H1 (cell line): ENCODE data around the gene WEE1. TPM values are rescaled to one million over a fixed set of nuclear protein-coding genes. Genes with fewer than 3 reads are reported as not detected.
"Not testable (repeated sequence)": the region's sequence is repeated elsewhere in the genome, so short reads cannot be mapped to it uniquely, and the experiment has no call there.

Experiments
- CTCF ChIA-PET: fragments of 300-600 bp; sonication (Branson Sonifier 250); formaldehyde crosslinking; loops from one replicate; lab custom pipeline; 2021; ENCODE audit not compliant: partially characterized antibody; lab: Charles Lee
- POLR2A ChIA-PET: fragments of 300-600 bp; sonication (Branson Sonifier 250); formaldehyde crosslinking; loops from one replicate; lab custom pipeline; 2021; ENCODE audit warnings: inconsistent platforms; ENCODE audit not compliant: partially characterized antibody; lab: Charles Lee
- DNase-seq, 2 experiments: peaks; one replicate each; pipeline versions ENCODE4 v3.0.0 to v3.0.0-alpha.2; 2010 to 2022; ENCODE audit warnings: low spot score in 2 of 2, low read depth in 1 of 2, mixed read lengths in 1 of 2
- FAIRE-seq: peaks from 2 replicates; lab custom pipeline; 2011; peaks lifted over from hg19 to GRCh38; lab: Jason Lieb, UNC
- H2AFZ ChIP-seq: 2 replicates; pipeline ENCODE4 v1.8.1; 2012; ENCODE audit warnings: low read length, inconsistent platforms
- H2AK5ac ChIP-seq: 2 replicates; pipeline ENCODE4 v1.6.1; 2013; ENCODE audit warnings: low read depth, low read length
- H2BK120ac ChIP-seq: replicated peaks from 2 replicates; pipeline ENCODE3; 2013; ENCODE audit warnings: low read depth, low read length, inconsistent platforms
- H2BK12ac ChIP-seq: 2 replicates; pipeline ENCODE4 v1.6.1; 2013; ENCODE audit warnings: low read depth, low read length
- H2BK15ac ChIP-seq: 2 replicates; pipeline ENCODE4 v1.6.1; 2013; ENCODE audit warnings: low read length
- H2BK20ac ChIP-seq: 2 replicates; pipeline ENCODE4 v1.6.1; 2013; ENCODE audit warnings: low read length
- H2BK5ac ChIP-seq: 2 replicates; pipeline ENCODE4 v1.6.1; 2013; ENCODE audit warnings: low read depth, low read length
- H3K14ac ChIP-seq: 2 replicates; pipeline ENCODE4 v1.6.1; 2013; ENCODE audit warnings: inconsistent platforms; ENCODE audit not compliant: insufficient read length
- H3K18ac ChIP-seq: 2 replicates; pipeline ENCODE4 v1.6.1; 2013; ENCODE audit warnings: low read length; ENCODE audit errors: extremely low read depth
- H3K23ac ChIP-seq: 2 replicates; pipeline ENCODE4 v1.6.1; 2013; ENCODE audit warnings: inconsistent platforms; ENCODE audit not compliant: insufficient read length
- H3K23me2 ChIP-seq: 2 replicates; pipeline ENCODE4 v1.6.1; 2013; ENCODE audit warnings: low read depth, low read length
- H3K27ac ChIP-seq: 2 replicates; pipeline ENCODE4 v1.6.1; 2011; ENCODE audit warnings: low read depth, low read length, inconsistent platforms
- H3K27me3 ChIP-seq, 4 experiments: replicated peaks in 1 of 4; 1 replicate in 1 of 4; 2 replicates in 3 of 4; pipeline versions ENCODE4 v1.6.1 to v1.8.1; 2011 to 2013; ENCODE audit warnings: low read length in 3 of 4, mild to moderate bottlenecking in 3 of 4, inconsistent platforms in 2 of 4, mixed read lengths in 2 of 4, moderate library complexity in 1 of 4; ENCODE audit not compliant: control insufficient read depth in 3 of 4, insufficient read depth in 3 of 4; ENCODE audit errors: extremely low read depth in 1 of 4
- H3K36me3 ChIP-seq, 4 experiments: 2 replicates each; pipeline versions ENCODE4 v1.6.1 to v1.8.1; 2011 to 2013; ENCODE audit warnings: mild to moderate bottlenecking in 4 of 4, low read length in 3 of 4, moderate library complexity in 2 of 4, control low read depth in 1 of 4, inconsistent platforms in 1 of 4; ENCODE audit not compliant: insufficient read depth in 4 of 4, control insufficient read depth in 2 of 4
- H3K4ac ChIP-seq: replicated peaks from 2 replicates; pipeline ENCODE3; 2013; ENCODE audit warnings: low read length, low read depth, mixed read lengths, inconsistent platforms; ENCODE audit not compliant: insufficient read length
- H3K4me1 ChIP-seq, 4 experiments: replicated peaks in 1 of 4; 1 replicate in 1 of 4; 2 replicates in 3 of 4; pipeline versions ENCODE4 v1.6.1 to v1.8.1; 2011 to 2013; ENCODE audit warnings: low read length in 3 of 4, inconsistent platforms in 2 of 4, mixed read lengths in 1 of 4; ENCODE audit not compliant: insufficient read depth in 4 of 4, control insufficient read depth in 3 of 4
- H3K4me2 ChIP-seq, 2 experiments: 2 replicates each; pipeline versions ENCODE4 v1.6.1 to v1.8.1; 2011 to 2013; ENCODE audit warnings: low read depth in 2 of 2, low read length in 2 of 2, control low read depth in 1 of 2, inconsistent platforms in 1 of 2, mild to moderate bottlenecking in 1 of 2; ENCODE audit not compliant: insufficient read depth in 1 of 2
- H3K4me3 ChIP-seq, 4 experiments: fragments of 200-600, 300-600 bp in 1 of 4; sonication (generic), shearing (Covaris generic), sonication (Bioruptor Twin) in 1 of 4; 2 replicates each; pipeline versions ENCODE4 v1.5.1 to v1.8.1; 2011 to 2016; ENCODE audit warnings: low read length in 4 of 4, low read depth in 3 of 4, control low read depth in 2 of 4, inconsistent platforms in 2 of 4, mild to moderate bottlenecking in 2 of 4, mixed read lengths in 1 of 4, moderate library complexity in 1 of 4; ENCODE audit not compliant: insufficient read depth in 2 of 4; ENCODE audit errors: extremely low read depth in 1 of 4
- H3K56ac ChIP-seq: replicated peaks from 2 replicates; pipeline ENCODE3; 2013; ENCODE audit warnings: low read depth, mild to moderate bottlenecking, mixed read lengths, low read length, inconsistent platforms; ENCODE audit not compliant: insufficient read length
- H3K79me1 ChIP-seq: 2 replicates; pipeline ENCODE4 v1.6.1; 2013; ENCODE audit warnings: low read depth, low read length, control low read depth
- H3K79me2 ChIP-seq, 2 experiments: 2 replicates each; pipeline versions ENCODE4 v1.6.1 to v1.8.1; 2012 to 2013; ENCODE audit warnings: low read length in 2 of 2, mild to moderate bottlenecking in 2 of 2, inconsistent platforms in 1 of 2; ENCODE audit not compliant: insufficient read depth in 2 of 2, control insufficient read depth in 1 of 2
- H3K9ac ChIP-seq, 4 experiments: replicated peaks in 1 of 4; 1 replicate in 1 of 4; 2 replicates in 3 of 4; pipeline versions ENCODE4 v1.6.1 to v1.8.1; 2011 to 2013; ENCODE audit warnings: low read depth in 3 of 4, low read length in 3 of 4, control low read depth in 2 of 4, mild to moderate bottlenecking in 2 of 4, moderate library complexity in 2 of 4, inconsistent platforms in 1 of 4; ENCODE audit errors: extremely low read depth in 1 of 4
- H3K9me3 ChIP-seq, 2 experiments: 2 replicates each; pipeline versions ENCODE4 v1.6.1 to v1.8.1; 2012 to 2013; ENCODE audit warnings: mild to moderate bottlenecking in 2 of 2, moderate library complexity in 2 of 2, control low read depth in 1 of 2, inconsistent platforms in 1 of 2, low read depth in 1 of 2, low read length in 1 of 2, mixed read lengths in 1 of 2; ENCODE audit not compliant: insufficient read depth in 2 of 2
- H4K20me1 ChIP-seq, 2 experiments: replicated peaks in 1 of 2; 2 replicates each; pipeline versions ENCODE3 to v1.8.1; 2011 to 2013; ENCODE audit warnings: inconsistent platforms in 2 of 2, low read length in 2 of 2, mild to moderate bottlenecking in 1 of 2; ENCODE audit not compliant: insufficient read depth in 2 of 2, control insufficient read depth in 1 of 2
- H4K5ac ChIP-seq: 2 replicates; pipeline ENCODE4 v1.6.1; 2013; ENCODE audit warnings: low read length, low read depth, mixed read lengths, inconsistent platforms; ENCODE audit not compliant: insufficient read length
- H4K8ac ChIP-seq: 2 replicates; pipeline ENCODE4 v1.8.0; 2013; ENCODE audit warnings: mild to moderate bottlenecking, moderate library complexity, low read length, inconsistent platforms; ENCODE audit not compliant: insufficient read depth; ENCODE audit errors: extremely low read depth
- H4K91ac ChIP-seq: replicated peaks from 2 replicates; pipeline ENCODE3; 2013; ENCODE audit warnings: low read length, mixed read lengths, inconsistent platforms; ENCODE audit not compliant: insufficient read length
- WGBS, 2 experiments: shearing (Covaris generic) in 1 of 2; methylation state at CpG; one replicate each; pipeline versions ENCODE4 v1.1.6 to v1.1.7; 2013 to 2015; ENCODE audit warnings: low lambda C conversion rate in 2 of 2, mixed read lengths in 2 of 2, inconsistent platforms in 1 of 2, low coverage in 1 of 2, missing lambda C conversion rate in 1 of 2; ENCODE audit not compliant: insufficient replicate concordance in 2 of 2, insufficient coverage in 1 of 2, insufficient read length in 1 of 2; ENCODE audit errors: extremely low coverage in 1 of 2, missing lambda C conversion rate in 1 of 2; 5-methylcytosine and 5-hydroxymethylcytosine counted together
- polyA plus RNA-seq, 7 experiments: library from polyadenylated mRNA; depleted of rRNA in 3 of 7; stranded (reverse) in 5 of 7; unstranded in 2 of 7; fragments of >200 nt in 5 of 7; fragments of 200-250 nt in 2 of 7; gene quantifications; 1 replicate in 5 of 7; 2 replicates in 1 of 7; 4 replicates in 1 of 7; pipeline versions ENCODE4 v1.2.1 to v1.2.3, GENCODE V29; 2011 to 2013; ENCODE audit warnings: missing spikeins in 2 of 7, mixed read lengths in 2 of 7
- total RNA-seq: library from RNA; stranded (reverse); fragmentation: NEBNext Ultra II Directional; extraction: Animal tissue kit (Norgen Biotek cat#: 25700); gene quantifications from 2 replicates; pipeline ENCODE4 v1.2.1, GENCODE V29; 2021

Gene WEE1
- total and polyA plus RNA-seq, 2 of the 8 experiments (the other 6 are each of a cell fraction or from before 2014, with no cell fraction given) = 40.8 to 120 TPM

DNA sequence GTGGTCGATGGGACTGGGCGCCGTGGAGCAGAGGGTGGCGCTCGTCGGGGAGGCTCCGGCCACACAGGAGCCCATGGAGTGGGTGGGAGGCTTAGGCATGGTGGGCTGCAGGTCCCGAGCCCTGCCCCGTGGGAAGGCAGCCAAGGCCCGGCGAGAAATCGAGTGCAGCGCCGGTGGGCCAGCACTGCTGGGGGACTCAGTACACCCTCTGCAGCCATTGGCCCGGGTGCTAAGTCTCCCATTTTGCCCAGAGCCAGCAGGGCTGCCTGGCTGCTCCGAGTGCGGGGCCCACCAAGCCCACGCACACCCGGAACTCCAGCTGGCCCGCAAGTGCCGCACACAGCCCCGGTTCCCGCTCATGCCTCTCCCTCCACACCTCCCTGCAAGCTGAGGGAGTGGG lies 49.6 kb downstream of the WEE1 start:
- peaks cover 2 to 21% (median 17%) of the 10 kb centered on the region in 4 experiments; a peak in 6 of 7 replicates for H3K4me1 ChIP-seq
- FAIRE-seq, H3K79me2 ChIP-seq, H2BK120ac ChIP-seq, H4K5ac ChIP-seq, H3K4ac ChIP-seq, H3K18ac ChIP-seq, H4K20me1 ChIP-seq, H3K36me3 ChIP-seq, H2AK5ac ChIP-seq, H3K27me3 ChIP-seq, H2BK5ac ChIP-seq, H2BK15ac ChIP-seq, H3K14ac ChIP-seq, H3K56ac ChIP-seq, H2AFZ ChIP-seq, H4K8ac ChIP-seq, H3K4me2 ChIP-seq, H3K27ac ChIP-seq, H3K4me3 ChIP-seq, H2BK20ac ChIP-seq, DNase-seq, H3K79me1 ChIP-seq, H3K23ac ChIP-seq, H4K91ac ChIP-seq, H3K9ac ChIP-seq, H3K23me2 ChIP-seq, H3K9me3 ChIP-seq, H2BK12ac ChIP-seq: not testable (repeated sequence)
- CTCF ChIA-PET = interaction anchor here (1.5 kb wide), 1 partner anchor 10 kb away, joined by 12 read pairs; no protein-coding TSS in a partner anchor
- POLR2A ChIA-PET = interaction anchor here (1.1 to 1.3 kb wide), 2 partner anchors 10 to 50 kb away, joined by 3 to 4 read pairs; partner anchors contain the start of gene WEE1
- 95% methylated on average over 22 of the region's 23 CpGs; no CpG with 5 or more reads in 1 of the 2 experiments for WGBS, 2 experiments
